HG03045 (cell line): ENCODE measurements around the gene MYO7B.
A peak's percentile ranks its signal among the peaks of the same experiment; 100 is the strongest.

Source experiments
- ATAC-seq: cut with Tn5 transposase; IDR thresholded peaks from one replicate; pipeline ENCODE4 v1.9.1; 2021; ENCODE audit warnings: mild to moderate bottlenecking, moderate library complexity; ENCODE audit not compliant: unreplicated experiment

Gene MYO7B

GRCh38 chr2:127586136-127586535 lies 50.7 kb downstream of the MYO7B start:
- no peak for ATAC-seq

GRCh38 chr2:127586746-127587295 lies 51.3 kb downstream of the MYO7B start:
- no peak for ATAC-seq

- no peak for ATAC-seq
Measured at GRCh38 chr2:127588241-127588640, 52.8 kb downstream of the MYO7B start.

GRCh38 chr2:127589358-127589757 lies 53.9 kb downstream of the MYO7B start:
- ATAC-seq, result no peak

GRCh38 chr2:127589841-127590240 lies 54.4 kb downstream of the MYO7B start:
- ATAC-seq, result no peak

- ATAC-seq, result no peak
Measured at GRCh38 chr2:127590386-127591190, 55.1 kb downstream of the MYO7B start.

- peak; percentile 85 for ATAC-seq
Measured at GRCh38 chr2:127591221-127591923, 55.9 kb downstream of the MYO7B start.

GRCh38 chr2:127592761-127593227 lies 57.3 kb downstream of the MYO7B start:
- no peak for ATAC-seq

- ATAC-seq, result no peak
Measured at GRCh38 chr2:127593228-127594115, 58.0 kb downstream of the MYO7B start.

GRCh38 chr2:127594116-127594591 lies 58.7 kb downstream of the MYO7B start:
- no peak for ATAC-seq

GRCh38 chr2:127596311-127597045 lies 61.0 kb downstream of the MYO7B start:
- ATAC-seq, result no peak

GRCh38 chr2:127597046-127597983 lies 61.8 kb downstream of the MYO7B start:
- no peak for ATAC-seq

- no peak for ATAC-seq
Measured at GRCh38 chr2:127597984-127598380, 62.5 kb downstream of the MYO7B start.

GRCh38 chr2:127598711-127599110 lies 63.2 kb downstream of the MYO7B start:
- ATAC-seq, result no peak

- no peak for ATAC-seq
Measured at GRCh38 chr2:127599211-127599610, 63.7 kb downstream of the MYO7B start.

- no peak for ATAC-seq
Measured at GRCh38 chr2:127604986-127605385, 69.5 kb downstream of the MYO7B start.

GRCh38 chr2:127605691-127606263 lies 70.3 kb downstream of the MYO7B start:
- no peak for ATAC-seq

- ATAC-seq, result no peak
Measured at GRCh38 chr2:127606625-127607398, 71.3 kb downstream of the MYO7B start.
